PC-3 (cell line): ENCODE results near the gene SLC38A4.

ENCODE experiments used
- EZH2 ChIP-seq: fragments of 300-600 bp; sonication (generic); IDR thresholded peaks from one replicate; pipeline ENCODE4 v1.6.1; 2017; ENCODE audit warnings: antibody characterized with exemption, mild to moderate bottlenecking, low read length; ENCODE audit not compliant: unreplicated experiment
- EZH2phosphoT487 ChIP-seq: fragments of 300-600 bp; sonication (generic); IDR thresholded peaks from 2 replicates; pipeline ENCODE4 v1.6.1; 2018; ENCODE audit warnings: mild to moderate bottlenecking, antibody characterized with exemption, low read length, borderline replicate concordance
- TF ChIP-seq, protein P1 (sequence below): fragments of 300-600 bp; sonication (generic); conservative IDR thresholded peaks from 2 replicates; pipeline ENCODE4 v1.5.1; 2017; ENCODE audit warnings: antibody characterized with exemption, low read depth, mild to moderate bottlenecking, low read length

GRCh38 chr12:46858368-46858767 lies 32.6 kb upstream of the SLC38A4 start:
- TF ChIP-seq, protein P1, sequence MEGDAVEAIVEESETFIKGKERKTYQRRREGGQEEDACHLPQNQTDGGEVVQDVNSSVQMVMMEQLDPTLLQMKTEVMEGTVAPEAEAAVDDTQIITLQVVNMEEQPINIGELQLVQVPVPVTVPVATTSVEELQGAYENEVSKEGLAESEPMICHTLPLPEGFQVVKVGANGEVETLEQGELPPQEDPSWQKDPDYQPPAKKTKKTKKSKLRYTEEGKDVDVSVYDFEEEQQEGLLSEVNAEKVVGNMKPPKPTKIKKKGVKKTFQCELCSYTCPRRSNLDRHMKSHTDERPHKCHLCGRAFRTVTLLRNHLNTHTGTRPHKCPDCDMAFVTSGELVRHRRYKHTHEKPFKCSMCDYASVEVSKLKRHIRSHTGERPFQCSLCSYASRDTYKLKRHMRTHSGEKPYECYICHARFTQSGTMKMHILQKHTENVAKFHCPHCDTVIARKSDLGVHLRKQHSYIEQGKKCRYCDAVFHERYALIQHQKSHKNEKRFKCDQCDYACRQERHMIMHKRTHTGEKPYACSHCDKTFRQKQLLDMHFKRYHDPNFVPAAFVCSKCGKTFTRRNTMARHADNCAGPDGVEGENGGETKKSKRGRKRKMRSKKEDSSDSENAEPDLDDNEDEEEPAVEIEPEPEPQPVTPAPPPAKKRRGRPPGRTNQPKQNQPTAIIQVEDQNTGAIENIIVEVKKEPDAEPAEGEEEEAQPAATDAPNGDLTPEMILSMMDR, result no peak
- no peak for TF ChIP-seq EZH2
- TF ChIP-seq EZH2phosphoT487, result no peak
